Esophagus squamous epithelium (tissue), 4 donors: ENCODE results near the gene GLB1L3.

Source experiments
- CTCF ChIP-seq, 6 experiments: fragments of 450-650 bp in 4 of 6; fragments of 200-600 bp in 2 of 6; sonication (generic) in 2 of 6; IDR thresholded peaks; one replicate each; pipeline ENCODE4 v1.5.1; 2016 to 2019; ENCODE audit warnings: antibody characterized with exemption in 6 of 6, mild to moderate bottlenecking in 4 of 6, moderate library complexity in 4 of 6
- POLR2A ChIP-seq, 4 donors: fragments of 450-650 bp; IDR thresholded peaks; one replicate each; pipeline ENCODE4 v1.6.1; 2017; ENCODE audit warnings: antibody characterized with exemption in 4 of 4, mild to moderate bottlenecking in 4 of 4, moderate library complexity in 3 of 4

- TF ChIP-seq CTCF (IDR thresholded peaks at IDR 0.05) (no peak), POLR2A (IDR thresholded peaks at IDR 0.05) (no peak)
These were observed 37.2 kb upstream of the GLB1L3 start for GRCh38 chr11:134238956-134239355.
